ENCODE results near the gene ARIH2.

DNA sequence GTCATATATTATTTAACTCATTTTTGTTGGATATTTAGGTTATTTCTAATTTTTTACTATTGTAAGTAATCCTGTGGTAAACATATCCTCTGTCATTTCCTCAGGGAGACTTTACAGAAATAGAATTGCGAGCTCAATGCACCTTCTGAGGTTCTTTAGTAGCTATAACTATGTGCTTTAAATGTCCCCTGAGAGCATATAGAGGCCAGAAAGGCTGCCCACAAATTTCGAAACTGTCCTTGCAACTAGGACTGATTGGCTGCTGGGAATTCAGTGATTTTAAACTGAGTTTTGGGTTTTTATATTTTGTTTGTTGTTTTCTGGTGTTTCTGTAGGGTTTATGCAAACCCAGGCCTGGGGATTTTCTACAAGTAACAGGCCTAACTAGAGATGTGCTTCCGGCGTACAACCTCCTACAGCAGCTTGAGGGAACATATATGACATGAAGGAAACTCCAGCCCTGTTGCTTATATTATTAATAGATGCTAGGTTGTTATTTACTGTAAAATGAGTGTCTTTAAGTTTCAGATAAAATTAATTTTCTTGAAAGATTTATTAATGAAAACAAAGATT, 42.3 kb downstream of the ARIH2 start:
- TF ChIP-seq, protein P1, sequence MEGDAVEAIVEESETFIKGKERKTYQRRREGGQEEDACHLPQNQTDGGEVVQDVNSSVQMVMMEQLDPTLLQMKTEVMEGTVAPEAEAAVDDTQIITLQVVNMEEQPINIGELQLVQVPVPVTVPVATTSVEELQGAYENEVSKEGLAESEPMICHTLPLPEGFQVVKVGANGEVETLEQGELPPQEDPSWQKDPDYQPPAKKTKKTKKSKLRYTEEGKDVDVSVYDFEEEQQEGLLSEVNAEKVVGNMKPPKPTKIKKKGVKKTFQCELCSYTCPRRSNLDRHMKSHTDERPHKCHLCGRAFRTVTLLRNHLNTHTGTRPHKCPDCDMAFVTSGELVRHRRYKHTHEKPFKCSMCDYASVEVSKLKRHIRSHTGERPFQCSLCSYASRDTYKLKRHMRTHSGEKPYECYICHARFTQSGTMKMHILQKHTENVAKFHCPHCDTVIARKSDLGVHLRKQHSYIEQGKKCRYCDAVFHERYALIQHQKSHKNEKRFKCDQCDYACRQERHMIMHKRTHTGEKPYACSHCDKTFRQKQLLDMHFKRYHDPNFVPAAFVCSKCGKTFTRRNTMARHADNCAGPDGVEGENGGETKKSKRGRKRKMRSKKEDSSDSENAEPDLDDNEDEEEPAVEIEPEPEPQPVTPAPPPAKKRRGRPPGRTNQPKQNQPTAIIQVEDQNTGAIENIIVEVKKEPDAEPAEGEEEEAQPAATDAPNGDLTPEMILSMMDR (IDR thresholded peaks at IDR 0.05) = no peak
- no peak for TF ChIP-seq POLR2AphosphoS5 (IDR thresholded peaks at IDR 0.05; ENCODE audit: low read depth, low read length)
- TF ChIP-seq, protein P2, sequence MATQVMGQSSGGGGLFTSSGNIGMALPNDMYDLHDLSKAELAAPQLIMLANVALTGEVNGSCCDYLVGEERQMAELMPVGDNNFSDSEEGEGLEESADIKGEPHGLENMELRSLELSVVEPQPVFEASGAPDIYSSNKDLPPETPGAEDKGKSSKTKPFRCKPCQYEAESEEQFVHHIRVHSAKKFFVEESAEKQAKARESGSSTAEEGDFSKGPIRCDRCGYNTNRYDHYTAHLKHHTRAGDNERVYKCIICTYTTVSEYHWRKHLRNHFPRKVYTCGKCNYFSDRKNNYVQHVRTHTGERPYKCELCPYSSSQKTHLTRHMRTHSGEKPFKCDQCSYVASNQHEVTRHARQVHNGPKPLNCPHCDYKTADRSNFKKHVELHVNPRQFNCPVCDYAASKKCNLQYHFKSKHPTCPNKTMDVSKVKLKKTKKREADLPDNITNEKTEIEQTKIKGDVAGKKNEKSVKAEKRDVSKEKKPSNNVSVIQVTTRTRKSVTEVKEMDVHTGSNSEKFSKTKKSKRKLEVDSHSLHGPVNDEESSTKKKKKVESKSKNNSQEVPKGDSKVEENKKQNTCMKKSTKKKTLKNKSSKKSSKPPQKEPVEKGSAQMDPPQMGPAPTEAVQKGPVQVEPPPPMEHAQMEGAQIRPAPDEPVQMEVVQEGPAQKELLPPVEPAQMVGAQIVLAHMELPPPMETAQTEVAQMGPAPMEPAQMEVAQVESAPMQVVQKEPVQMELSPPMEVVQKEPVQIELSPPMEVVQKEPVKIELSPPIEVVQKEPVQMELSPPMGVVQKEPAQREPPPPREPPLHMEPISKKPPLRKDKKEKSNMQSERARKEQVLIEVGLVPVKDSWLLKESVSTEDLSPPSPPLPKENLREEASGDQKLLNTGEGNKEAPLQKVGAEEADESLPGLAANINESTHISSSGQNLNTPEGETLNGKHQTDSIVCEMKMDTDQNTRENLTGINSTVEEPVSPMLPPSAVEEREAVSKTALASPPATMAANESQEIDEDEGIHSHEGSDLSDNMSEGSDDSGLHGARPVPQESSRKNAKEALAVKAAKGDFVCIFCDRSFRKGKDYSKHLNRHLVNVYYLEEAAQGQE (IDR thresholded peaks at IDR 0.05; ENCODE audit: insufficient read depth in 1 of 2, low read depth in 2 of 2, low read length in 1 of 2) = no peak
- TF ChIP-seq TCF7L2 (IDR thresholded peaks at IDR 0.05; ENCODE audit: low read depth, low read length) = no peak
- no peak for TF ChIP-seq SIN3A (IDR thresholded peaks at IDR 0.05; ENCODE audit: borderline replicate concordance, insufficient read depth, low read depth, low read length)
